Measurements from ENCODE around the gene WEE2.

DNA sequence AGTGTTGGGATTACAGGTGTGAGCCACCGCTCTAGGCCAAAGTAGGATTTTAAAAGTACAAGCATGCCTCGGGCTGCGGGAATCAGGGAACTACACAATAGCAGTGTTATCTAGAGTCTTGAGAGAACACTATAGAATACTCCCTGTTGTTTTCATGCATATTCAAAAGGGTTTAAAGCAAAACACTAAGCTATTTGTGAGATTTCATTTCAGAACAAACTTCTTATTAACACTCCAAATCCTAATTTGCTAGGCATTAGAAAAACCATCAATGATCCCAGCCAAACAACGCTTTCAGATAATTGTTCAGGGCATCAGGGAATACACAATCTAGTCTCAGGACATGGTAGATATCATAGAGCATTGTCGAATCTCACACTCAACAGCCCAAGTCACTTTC lies 20.1 kb upstream of the WEE2 start:
- no peak for TF ChIP-seq CTCF (IDR thresholded peaks at IDR 0.05; ENCODE audit: low read depth, low read length)
- TF ChIP-seq MYC (IDR thresholded peaks at IDR 0.05; ENCODE audit: low read depth, low read length) = no peak
- TF ChIP-seq POLR2A (IDR thresholded peaks at IDR 0.05; ENCODE audit: extremely low read depth, insufficient read length) = no peak
- no peak for TF ChIP-seq MAX (IDR thresholded peaks at IDR 0.05; ENCODE audit: low read depth, low read length)

All from NB4 (cell line).